K562 (cell line): Measurements from ENCODE around the gene TSGA10IP. TPM values are rescaled to one million over a fixed set of nuclear protein-coding genes. Genes with fewer than 3 reads are reported as not detected.
A peak's percentile ranks its signal among the peaks of the same experiment; 100 is the strongest.

Experiments used
- ARID1B ChIP-seq: fragments of 450-650 bp; IDR thresholded peaks from 2 replicates; pipeline ENCODE4 v1.6.1; 2016; ENCODE audit warnings: antibody characterized with exemption, mild to moderate bottlenecking, inconsistent platforms
- DMBX1 ChIP-seq: fragments of 250-450 bp; sonication (Bioruptor Pico); IDR thresholded peaks from 2 replicates; pipeline ENCODE4 v1.8.0; 2022; ENCODE audit warnings: inconsistent platforms, mild to moderate bottlenecking, moderate library complexity, borderline replicate concordance
- ELK1 ChIP-seq: sonication (generic); formaldehyde crosslinking; IDR thresholded peaks from 2 replicates; pipeline ENCODE4 v1.8.1; 2022; ENCODE audit warnings: missing genetic modification reagents
- FOXJ2 ChIP-seq: fragments of 200-800 bp; sonication (Bioruptor generic); IDR thresholded peaks from 2 replicates; pipeline ENCODE4 v1.6.1; 2016; ENCODE audit warnings: missing genetic modification characterization, missing compliant biosample characterization
- MTA1 ChIP-seq: fragments of 450-650 bp; IDR thresholded peaks from 2 replicates; pipeline ENCODE4 v1.6.1; 2017; ENCODE audit warnings: borderline replicate concordance
- MYC ChIP-seq, 2 experiments: fragments of 250-450 bp in 1 of 2; sonication (Bioruptor Pico) in 1 of 2; IDR thresholded peaks; 2 replicates each; pipeline versions ENCODE4 v1.5.1 to v1.6.1; 2012 to 2021; ENCODE audit warnings: low read depth in 2 of 2, borderline replicate concordance in 1 of 2, improper control_type of control experiment in 1 of 2, low read length in 1 of 2, mild to moderate bottlenecking in 1 of 2, moderate library complexity in 1 of 2
- POLR2A ChIP-seq: fragments of 450-650 bp; conservative IDR thresholded peaks from 2 replicates; pipeline ENCODE4 v1.6.1; 2016
- REST ChIP-seq, 2 experiments: fragments of 450-650 bp; formaldehyde crosslinking in 1 of 2; IDR thresholded peaks; 2 replicates each; pipeline versions ENCODE4 v1.4.0 to v1.6.1; 2014 to 2020; ENCODE audit warnings: mild to moderate bottlenecking in 2 of 2, borderline replicate concordance in 1 of 2, low read depth in 1 of 2
- SMAD1 ChIP-seq: fragments of 150-350 bp; IDR thresholded peaks from 2 replicates; pipeline ENCODE4 v1.6.1; 2014; ENCODE audit warnings: low read length, low read depth; ENCODE audit not compliant: partially characterized antibody
- SMAD3 ChIP-seq: fragments of 450-650 bp; formaldehyde crosslinking; conservative IDR thresholded peaks from 2 replicates; pipeline ENCODE4 v1.4.0; 2020; ENCODE audit warnings: mild to moderate bottlenecking
- SREBF1 ChIP-seq: fragments of 150-350 bp; IDR thresholded peaks from 2 replicates; pipeline ENCODE4 v1.6.1; 2014; ENCODE audit warnings: antibody characterized with exemption, low read depth, low read length, borderline replicate concordance
- TSC22D4 ChIP-seq: fragments of 450-650 bp; IDR thresholded peaks from 2 replicates; pipeline ENCODE4 v1.6.1; 2016; ENCODE audit warnings: missing genetic modification characterization, missing biosample characterization, control low read depth
- ZNF134 ChIP-seq: fragments of 250-450 bp; sonication (Bioruptor Pico); conservative IDR thresholded peaks from 2 replicates; pipeline ENCODE4 v1.4.0; 2020
- ZNF347 ChIP-seq: fragments of 450-650 bp; formaldehyde crosslinking; IDR thresholded peaks from 2 replicates; pipeline ENCODE4 v1.4.0; 2020; ENCODE audit warnings: low read depth, mild to moderate bottlenecking, moderate library complexity
- ZNF398 ChIP-seq: fragments of 250-450 bp; sonication (Bioruptor Pico); IDR thresholded peaks from 2 replicates; pipeline ENCODE4 v1.8.0; 2021; ENCODE audit warnings: moderate library complexity, mild to moderate bottlenecking, inconsistent platforms
- ZSCAN32 ChIP-seq: fragments of 450-650 bp; formaldehyde crosslinking; IDR thresholded peaks from 2 replicates; pipeline ENCODE4 v1.4.0; 2020; ENCODE audit warnings: mild to moderate bottlenecking, moderate library complexity
- polyA plus RNA-seq, 8 experiments: library from polyadenylated mRNA; depleted of rRNA in 4 of 8; stranded (reverse) in 5 of 8; unstranded in 3 of 8; fragments of >200 nt; fragmentation: Nextera tagmentation in 2 of 8; fragmentation: Illumina TruSeq in 1 of 8; extraction: Ambion mirVana in 2 of 8; extraction: Trizol in 1 of 8; gene quantifications; 2 replicates each; pipeline versions ENCODE4 v1.2.1 to v1.2.3, GENCODE V29; 2011 to 2014; ENCODE audit warnings: inconsistent platforms in 1 of 8, missing spikeins in 1 of 8
- total RNA-seq, 7 experiments: library from RNA; depleted of rRNA in 6 of 7; stranded (reverse); fragments of >200 nt in 6 of 7; fragmentation: Illumina TruSeq in 2 of 7; extraction: Trizol in 2 of 7; gene quantifications; 2 replicates each; pipeline versions ENCODE4 v1.2.1 to v1.2.3, GENCODE V29; 2011 to 2021; ENCODE audit warnings: low replicate concordance in 1 of 7

TSGA10IP gene
- total and polyA plus RNA-seq, 9 of the 15 experiments (the other 6 are each of a cell fraction or from before 2014, with no cell fraction given) = not detected

GRCh38 chr11:65961267-65962140 lies 16.2 kb downstream of the TSGA10IP start, which contains the start of gene SART1 (continued):
- TF ChIP-seq SREBF1 (no peak), ZNF347 (CRISPR knock-in tag) (no peak), SMAD1 (peak; percentile 14), ZNF134 (no peak), ELK1 (no peak), MTA1 (no peak), MYC (IDR thresholded peaks at IDR 0.05; ENCODE audit: low read depth, low read length) (peak; percentile 67), MYC (CRISPR knock-in tag; IDR thresholded peaks at IDR 0.05; ENCODE audit: borderline replicate concordance, low read depth) (peak; percentile 75; the same call in 1 of the 2 replicates), POLR2A (peak; percentile 96), REST (IDR thresholded peaks at IDR 0.05; ENCODE audit: borderline replicate concordance) (peak; percentile 29; the same call in 1 of the 2 replicates), REST (CRISPR knock-in tag; IDR thresholded peaks at IDR 0.05; ENCODE audit: low read depth) (no peak; the same call in 1 of the 2 replicates), TSC22D4 (tag) (no peak), ARID1B (0 out of 2 replicates have a peak, but pooled peaks have one; percentile 20), SMAD3 (no peak), ZSCAN32 (CRISPR knock-in tag) (0 out of 2 replicates have a peak, but pooled peaks have one; percentile 41), ZNF398 (CRISPR knock-in tag) (no peak), FOXJ2 (tag) (peak; percentile 67), DMBX1 (CRISPR knock-in tag) (peak; percentile 40; the same call in 1 of the 2 replicates)
